Activated T-cell treated with anti-CD3 and anti-CD28 coated beads, Interleukin-2, amount 50 U/mL, for 72 hours (primary cell): Measurements from ENCODE around the gene HNRNPA3. TPM values are rescaled to one million over a fixed set of nuclear protein-coding genes. Genes with fewer than 3 reads are reported as not detected.
"Not testable (repeated sequence)": the region's sequence is repeated elsewhere in the genome, so short reads cannot be mapped to it uniquely, and the experiment has no call there.

Experiments used
- ATAC-seq, 2 donors: fragments of 150-1000 bp; cut with Tn5 transposase; replicated peaks in 1 of 2; 2 replicates each; pipeline ENCODE4 v1.10.0; 2021; ENCODE audit warnings: moderate library complexity in 2 of 2, mild to moderate bottlenecking in 1 of 2
- DNase-seq, 2 donors: peaks; one replicate each; pipeline ENCODE4 v3.0.0; 2021 to 2022; ENCODE audit warnings: mixed read lengths in 1 of 2
- H3K27ac Mint-ChIP-seq: one replicate; pipeline ENCODE4 v1.8.0; 2022; ENCODE audit warnings: mild to moderate bottlenecking, moderate library complexity, mixed read lengths
- H3K27me3 Mint-ChIP-seq: one replicate; pipeline ENCODE4 v1.8.0; 2022; ENCODE audit warnings: low read depth, mixed read lengths
- H3K36me3 Mint-ChIP-seq, 2 donors: one replicate each; pipeline ENCODE4 v1.8.0; 2022; ENCODE audit warnings: mixed read lengths in 2 of 2, mild to moderate bottlenecking in 1 of 2; ENCODE audit not compliant: insufficient read depth in 2 of 2
- H3K4me1 Mint-ChIP-seq: one replicate; pipeline ENCODE4 v1.8.0; 2022; ENCODE audit warnings: low read depth, mixed read lengths
- H3K4me3 Mint-ChIP-seq, 2 donors: one replicate each; pipeline ENCODE4 v1.8.0; 2022; ENCODE audit warnings: mild to moderate bottlenecking in 2 of 2, mixed read lengths in 2 of 2, moderate library complexity in 2 of 2
- H3K9me3 Mint-ChIP-seq, 2 donors: one replicate each; pipeline ENCODE4 v1.8.0; 2022; ENCODE audit warnings: mixed read lengths in 2 of 2
- total RNA-seq, 2 donors: library from RNA; stranded (reverse); gene quantifications; one replicate each; pipeline ENCODE4 v1.2.3, GENCODE V29; 2022

HNRNPA3 gene
- total RNA-seq, 2 donors from 2014 or later: 140 to 148 TPM

GRCh38 chr2:177179227-177179626 lies 33.4 kb upstream of the HNRNPA3 start:
- H3K27me3 Mint-ChIP-seq: no peaks in the 10 kb centered on the region
- no peak overlapping the region for H3K27ac Mint-ChIP-seq
- no peak for ATAC-seq
- DNase-seq: no peak
- no peak overlapping the region for H3K4me3 Mint-ChIP-seq
- H3K36me3 Mint-ChIP-seq: no peaks in the 10 kb centered on the region
- no peaks in the 10 kb centered on the region for H3K9me3 Mint-ChIP-seq
- no peaks in the 10 kb centered on the region for H3K4me1 Mint-ChIP-seq

DNA sequence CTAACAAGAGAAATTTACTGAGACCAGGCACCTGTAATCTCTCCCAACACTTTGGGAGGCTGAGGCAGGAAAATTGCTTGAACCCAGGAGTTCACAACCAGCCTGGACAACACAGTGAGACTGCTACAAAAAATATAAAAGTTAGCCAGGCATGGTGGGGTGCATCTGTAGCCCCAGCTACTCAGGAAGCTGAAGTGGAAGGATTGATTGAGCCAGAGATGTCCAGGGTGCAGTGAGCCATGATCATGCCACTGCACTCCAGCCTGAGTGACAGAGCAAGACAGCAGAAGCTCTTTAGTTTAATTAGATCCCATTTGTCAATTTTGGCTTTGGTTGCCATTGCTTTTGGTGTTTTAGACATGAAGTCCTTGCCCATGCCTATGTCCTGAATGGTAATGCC lies 32.9 kb upstream of the HNRNPA3 start:
- ATAC-seq, H3K27me3 Mint-ChIP-seq, H3K4me3 Mint-ChIP-seq, DNase-seq, H3K27ac Mint-ChIP-seq, H3K9me3 Mint-ChIP-seq, H3K36me3 Mint-ChIP-seq, H3K4me1 Mint-ChIP-seq: not testable (repeated sequence)

DNA sequence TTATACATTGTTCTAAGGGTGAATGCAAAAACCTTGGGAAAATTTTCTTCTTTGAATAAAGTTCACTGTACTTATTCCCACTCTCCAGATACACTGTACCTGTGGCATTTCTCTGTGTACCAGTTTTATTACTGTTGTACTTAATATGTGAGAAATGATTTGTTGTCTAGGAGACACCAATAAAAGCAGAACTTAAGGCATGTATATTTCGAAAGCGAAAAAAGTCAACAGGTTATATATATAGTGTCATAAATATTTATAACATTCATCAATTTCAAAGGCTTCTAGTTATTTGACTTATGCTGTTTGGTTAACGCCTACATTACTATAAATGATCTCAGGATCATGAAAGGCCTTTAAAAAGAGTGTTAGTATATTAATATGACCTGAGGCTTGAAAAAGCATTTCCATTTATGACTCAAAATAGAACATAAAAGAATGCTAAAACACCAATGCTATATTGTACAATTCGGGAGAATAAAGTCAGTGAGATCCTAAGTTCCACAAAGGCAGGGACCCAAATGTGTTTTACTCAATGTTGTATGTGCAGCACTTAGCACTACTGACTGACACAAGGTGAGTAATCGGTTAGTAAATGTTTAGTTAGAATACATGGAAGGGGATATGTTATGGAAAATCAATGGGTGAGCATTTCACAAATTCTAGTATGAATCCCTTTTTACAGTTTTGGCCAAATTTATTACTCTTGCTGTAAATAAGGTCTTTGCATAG lies 32.2 kb upstream of the HNRNPA3 start:
- DNase-seq (no peak), ATAC-seq (no peak)
- peaks cover 3% of the 10 kb centered on the region for H3K27me3 Mint-ChIP-seq
- no peaks in the 10 kb centered on the region for H3K36me3 Mint-ChIP-seq
- no peak overlapping the region for H3K4me3 Mint-ChIP-seq
- no peaks in the 10 kb centered on the region for H3K4me1 Mint-ChIP-seq
- no peaks in the 10 kb centered on the region for H3K9me3 Mint-ChIP-seq
- no peak overlapping the region for H3K27ac Mint-ChIP-seq

DNA sequence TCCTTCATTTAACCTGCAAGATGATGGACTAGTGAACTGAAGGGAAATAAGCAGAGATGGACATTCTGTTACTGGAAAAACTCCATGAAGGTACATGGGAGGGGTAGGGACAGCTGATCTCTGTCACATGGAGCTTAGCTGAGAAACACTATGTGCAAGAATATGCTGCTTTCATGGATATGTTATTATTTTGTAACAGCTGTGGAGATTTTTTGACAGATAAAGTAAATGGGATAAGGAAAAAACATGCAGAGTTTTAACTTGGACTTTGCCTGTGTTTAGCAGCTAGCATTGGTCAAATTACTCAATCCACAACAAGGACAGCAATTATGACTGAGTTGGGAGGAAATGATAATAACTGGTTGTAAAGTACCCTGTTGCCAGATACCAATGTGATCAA lies 28.7 kb upstream of the HNRNPA3 start:
- Mint-ChIP-seq H3K27ac (no peak overlapping the region), H3K9me3 (no peaks in the 10 kb centered on the region), H3K4me3 (no peak overlapping the region), H3K27me3 (peaks cover 7% of the 10 kb centered on the region), H3K36me3 (no peaks in the 10 kb centered on the region), H3K4me1 (no peaks in the 10 kb centered on the region)
- DNase-seq: no peak
- no peak for ATAC-seq

DNA sequence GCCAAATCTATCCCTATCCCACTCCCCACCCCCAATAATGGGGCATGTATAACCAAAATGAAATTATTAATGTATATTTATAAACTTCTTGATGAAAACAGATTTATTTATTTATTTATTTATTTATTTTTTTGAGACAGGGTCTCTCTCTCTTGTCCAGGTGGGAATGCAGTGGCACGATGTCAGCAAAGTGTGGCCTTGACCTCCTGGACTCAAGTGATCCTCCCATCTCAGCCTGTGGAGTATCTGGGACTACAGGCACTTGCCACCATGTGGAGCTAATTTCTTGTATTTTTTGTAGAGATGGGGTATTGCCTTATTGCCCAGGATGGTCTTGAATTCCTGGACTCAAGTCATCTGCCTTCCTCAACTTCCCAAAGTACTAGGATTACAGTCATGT lies 28.0 kb upstream of the HNRNPA3 start:
- ATAC-seq (no peak), DNase-seq (no peak)
- peaks cover 7% of the 10 kb centered on the region for H3K27me3 Mint-ChIP-seq
- H3K4me3 Mint-ChIP-seq: no peak overlapping the region
- no peaks in the 10 kb centered on the region for H3K36me3 Mint-ChIP-seq
- no peaks in the 10 kb centered on the region for H3K9me3 Mint-ChIP-seq
- no peak overlapping the region for H3K27ac Mint-ChIP-seq
- no peaks in the 10 kb centered on the region for H3K4me1 Mint-ChIP-seq

DNA sequence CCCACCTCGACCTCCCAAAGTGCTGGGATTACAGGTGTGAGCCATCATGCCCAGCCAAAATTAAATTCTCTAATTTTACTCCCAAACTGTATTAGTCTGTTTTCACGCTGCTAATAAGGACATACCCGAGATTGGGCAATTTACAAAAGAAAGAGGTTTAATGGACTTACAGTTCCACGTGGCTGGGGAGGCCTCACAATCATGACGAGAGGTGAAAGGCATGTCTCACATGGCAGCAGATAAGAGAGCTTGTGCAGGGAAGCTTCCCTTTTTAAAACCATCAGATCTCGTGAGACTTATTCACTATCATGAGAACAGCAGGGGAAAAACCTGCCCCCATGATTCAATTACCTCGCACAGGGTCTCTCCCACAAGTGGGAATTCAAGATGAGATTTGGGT lies 26.6 kb upstream of the HNRNPA3 start:
- not testable (repeated sequence) for H3K4me1 Mint-ChIP-seq, DNase-seq, H3K4me3 Mint-ChIP-seq, H3K9me3 Mint-ChIP-seq, H3K36me3 Mint-ChIP-seq, H3K27ac Mint-ChIP-seq, H3K27me3 Mint-ChIP-seq, ATAC-seq

DNA sequence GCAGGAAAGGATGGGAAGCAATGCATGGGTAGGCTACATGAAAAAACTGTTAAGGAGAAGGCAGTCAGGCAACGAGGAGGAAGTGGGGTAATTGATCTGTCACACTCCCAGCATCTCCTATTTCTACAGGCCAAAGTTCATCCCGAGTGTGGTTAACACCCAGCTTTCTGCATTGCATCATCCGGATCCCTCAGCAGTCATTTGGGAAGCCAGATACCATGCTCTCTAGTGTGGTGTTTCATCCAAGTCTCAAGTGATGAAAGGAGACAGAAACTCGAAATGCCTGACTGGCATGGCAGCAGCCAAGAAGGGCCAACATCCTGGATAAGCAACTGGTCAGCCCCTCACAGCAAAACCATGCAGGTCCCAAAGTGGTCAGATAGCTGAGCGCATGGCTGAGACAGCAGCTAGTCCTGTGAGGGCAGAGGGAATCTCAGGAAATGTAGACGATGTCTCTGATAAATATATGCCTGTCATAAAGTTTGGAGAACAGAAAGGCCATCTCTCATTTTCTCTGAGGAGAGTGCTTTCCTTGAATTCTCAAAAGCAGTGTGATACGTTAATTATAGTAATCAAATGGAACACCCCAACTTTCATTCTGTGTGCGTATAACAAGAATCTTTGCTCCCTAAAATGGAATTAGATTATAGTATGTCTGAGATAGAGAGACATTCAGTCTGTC lies 24.8 kb upstream of the HNRNPA3 start:
- H3K4me3 Mint-ChIP-seq: no peak overlapping the region
- no peak for ATAC-seq
- H3K27ac Mint-ChIP-seq: no peak overlapping the region
- DNase-seq: no peak
- peaks cover 7% of the 10 kb centered on the region for H3K27me3 Mint-ChIP-seq
- H3K9me3 Mint-ChIP-seq: no peaks in the 10 kb centered on the region
- no peaks in the 10 kb centered on the region for H3K4me1 Mint-ChIP-seq
- H3K36me3 Mint-ChIP-seq: no peaks in the 10 kb centered on the region

DNA sequence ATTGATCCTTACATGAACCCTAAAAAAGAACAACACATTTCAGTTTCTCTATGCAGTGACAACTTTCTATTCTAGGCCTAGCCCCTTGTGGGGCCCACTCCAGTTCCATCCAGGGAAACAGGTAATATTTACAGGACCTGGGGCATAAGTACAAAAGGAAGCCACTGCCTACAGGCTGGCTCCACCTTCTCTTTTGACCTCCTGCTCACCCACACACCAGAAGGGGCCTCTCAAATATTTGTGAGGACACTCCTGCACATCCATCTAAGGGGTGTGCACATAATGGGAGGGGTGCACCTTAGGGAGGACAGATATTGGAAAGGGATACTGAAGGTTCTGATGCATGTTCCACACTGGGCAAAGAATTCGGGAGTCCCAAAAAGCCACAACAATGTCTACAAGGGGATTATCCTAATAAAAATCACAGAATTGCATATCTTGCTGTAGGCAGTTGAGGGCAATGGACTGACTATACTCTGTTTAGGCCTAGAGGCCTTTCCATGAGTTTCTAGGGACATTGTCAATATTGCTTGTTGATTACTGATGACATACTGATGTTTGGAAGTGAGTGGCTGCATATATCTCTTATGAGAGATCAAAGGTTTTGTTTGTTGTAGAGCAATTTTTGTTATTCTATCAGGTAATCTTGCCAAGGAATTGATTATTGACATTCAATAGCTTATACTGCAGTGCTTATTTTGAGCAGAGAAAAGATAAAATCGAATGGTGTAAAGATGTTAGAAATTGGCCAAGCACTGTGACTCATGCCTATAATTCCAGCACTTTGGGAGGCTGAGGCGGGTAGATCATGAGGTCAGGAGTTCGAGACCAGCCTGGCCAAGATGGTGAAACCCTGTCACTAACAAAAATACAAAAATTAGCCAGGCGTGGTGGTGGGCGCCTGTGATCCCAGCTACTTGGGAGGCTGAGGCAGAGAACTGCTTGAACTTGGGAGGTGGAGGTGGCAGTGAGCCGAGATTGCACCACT lies 23.8 kb upstream of the HNRNPA3 start:
- H3K36me3 Mint-ChIP-seq: no peaks in the 10 kb centered on the region
- no peaks in the 10 kb centered on the region for H3K4me1 Mint-ChIP-seq
- no peak for ATAC-seq
- DNase-seq: no peak
- no peaks in the 10 kb centered on the region for H3K9me3 Mint-ChIP-seq
- H3K27me3 Mint-ChIP-seq: peaks cover 7% of the 10 kb centered on the region
- H3K4me3 Mint-ChIP-seq: no peak overlapping the region
- H3K27ac Mint-ChIP-seq: no peak overlapping the region

GRCh38 chr2:177190941-177191340 lies 21.7 kb upstream of the HNRNPA3 start:
- no peak overlapping the region for H3K27ac Mint-ChIP-seq
- H3K4me3 Mint-ChIP-seq: no peak overlapping the region
- no peak for ATAC-seq
- peaks cover 4% of the 10 kb centered on the region for H3K4me1 Mint-ChIP-seq
- no peaks in the 10 kb centered on the region for H3K9me3 Mint-ChIP-seq
- no peak for DNase-seq
- no peaks in the 10 kb centered on the region for H3K36me3 Mint-ChIP-seq
- H3K27me3 Mint-ChIP-seq: no peaks in the 10 kb centered on the region

DNA sequence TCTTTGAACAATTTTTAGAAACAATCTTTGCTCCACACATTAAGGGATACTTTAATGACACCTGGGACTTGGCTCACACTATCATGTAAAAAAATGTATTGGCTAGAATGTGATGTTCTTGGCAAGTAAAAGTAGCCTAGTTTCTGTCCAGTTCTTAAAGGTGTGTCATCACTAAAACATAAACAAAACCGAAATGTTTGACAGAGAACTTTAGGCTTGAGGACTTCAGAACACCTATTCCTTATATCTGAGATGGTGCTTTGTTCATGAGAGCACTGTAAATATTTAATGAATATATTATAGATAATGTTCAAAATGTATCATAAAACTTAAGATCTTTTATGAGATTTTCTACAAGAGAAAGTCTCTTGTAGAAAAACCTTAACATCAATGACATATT lies 19.8 kb upstream of the HNRNPA3 start:
- H3K4me3 Mint-ChIP-seq: no peak overlapping the region
- H3K27me3 Mint-ChIP-seq: no peaks in the 10 kb centered on the region
- DNase-seq: no peak
- no peak for ATAC-seq
- peaks cover 4% of the 10 kb centered on the region for H3K4me1 Mint-ChIP-seq
- no peak overlapping the region for H3K27ac Mint-ChIP-seq
- no peaks in the 10 kb centered on the region for H3K36me3 Mint-ChIP-seq
- no peaks in the 10 kb centered on the region for H3K9me3 Mint-ChIP-seq

DNA sequence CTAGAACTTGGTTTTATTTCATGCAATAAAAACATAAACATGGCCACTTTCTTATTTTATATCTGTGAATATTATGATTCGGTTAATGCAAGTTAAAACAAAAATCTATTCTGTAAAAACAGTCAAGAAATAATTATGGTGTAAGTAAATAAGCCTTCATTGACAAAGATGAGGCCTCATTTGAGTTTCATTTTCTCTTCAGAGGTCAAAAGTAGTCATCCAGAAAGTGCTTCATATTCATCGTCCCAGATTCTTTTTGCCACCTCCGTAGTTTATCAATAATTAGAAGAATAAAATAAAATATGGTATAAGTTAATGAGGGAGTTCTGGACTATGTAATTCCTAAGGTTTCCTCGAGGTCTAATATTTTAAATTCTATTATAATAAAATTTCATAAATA lies 19.4 kb upstream of the HNRNPA3 start:
- H3K4me3 Mint-ChIP-seq: peak overlapping the region in 1 of 2 donors; percentile 37

DNA sequence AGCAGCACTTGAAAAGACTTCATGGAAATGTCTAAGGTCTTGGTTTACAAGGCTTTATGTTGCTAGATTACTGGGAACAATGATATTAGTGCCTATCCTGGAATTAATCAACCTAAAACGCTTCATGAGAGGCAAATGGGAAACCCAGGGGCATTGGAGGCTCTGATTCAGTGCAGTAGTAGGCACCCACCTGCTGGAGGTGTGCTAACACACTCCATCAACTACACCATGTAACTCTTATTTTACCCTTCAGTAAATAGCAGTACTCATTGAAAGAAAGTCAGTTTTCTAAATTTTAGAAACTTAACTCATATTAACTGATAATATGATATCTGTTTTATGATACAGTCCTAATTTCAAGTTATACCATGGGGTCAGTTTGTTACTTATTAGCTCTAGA lies 17.4 kb upstream of the HNRNPA3 start:
- Mint-ChIP-seq H3K9me3 (no peaks in the 10 kb centered on the region), H3K36me3 (no peaks in the 10 kb centered on the region), H3K4me3 (no peak overlapping the region), H3K27me3 (no peaks in the 10 kb centered on the region), H3K27ac (no peak overlapping the region), H3K4me1 (peaks cover 4% of the 10 kb centered on the region)
- ATAC-seq (peak in 1 of 2 donors; percentile 57), DNase-seq (no peak)

More for the DNA sequence above, 19.4 kb upstream of the HNRNPA3 start:
- Mint-ChIP-seq H3K27me3 (no peaks in the 10 kb centered on the region), H3K36me3 (no peaks in the 10 kb centered on the region), H3K27ac (no peak overlapping the region), H3K9me3 (no peaks in the 10 kb centered on the region), H3K4me1 (peaks cover 4% of the 10 kb centered on the region)
- DNase-seq (no peak), ATAC-seq (no peak)

DNA sequence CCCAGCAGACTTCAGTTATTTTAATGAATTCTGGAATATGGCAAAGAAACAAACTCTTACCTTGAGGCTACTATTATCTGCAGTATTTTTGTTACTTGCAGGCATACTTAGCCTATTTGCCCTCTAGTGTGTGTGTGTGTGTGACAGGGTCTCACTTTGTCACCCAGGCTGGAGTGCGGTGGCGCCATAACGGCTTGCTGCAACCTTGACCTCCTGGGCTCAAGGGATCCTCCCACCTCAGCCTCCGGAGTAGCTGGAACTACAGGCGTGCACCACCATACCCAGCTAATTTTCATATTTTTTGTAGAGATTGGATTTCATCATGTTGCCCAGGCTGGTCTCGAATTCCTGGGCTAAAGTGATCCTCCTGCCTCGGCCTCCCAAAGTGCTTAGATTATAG lies 12.2 kb upstream of the HNRNPA3 start:
- H3K27ac Mint-ChIP-seq, H3K9me3 Mint-ChIP-seq, ATAC-seq, H3K4me1 Mint-ChIP-seq, H3K4me3 Mint-ChIP-seq, DNase-seq, H3K36me3 Mint-ChIP-seq, H3K27me3 Mint-ChIP-seq: not testable (repeated sequence)
